GM12801 (cell line): ENCODE results near the gene TBPL2.

Source experiments
- CTCF ChIP-seq: IDR thresholded peaks from one replicate; pipeline ENCODE4 v1.5.1; 2011; ENCODE audit warnings: control low read depth; ENCODE audit not compliant: insufficient read length; ENCODE audit errors: extremely low read depth

Gene TBPL2

GRCh38 chr14:55467307-55467706 is 26.9 kb upstream of the TBPL2 start:
- no peak for TF ChIP-seq CTCF

GRCh38 chr14:55458800-55459515 is 18.5 kb upstream of the TBPL2 start:
- TF ChIP-seq CTCF, result no peak

GRCh38 chr14:55457496-55457895 is 17.1 kb upstream of the TBPL2 start:
- no peak for TF ChIP-seq CTCF

GRCh38 chr14:55454264-55455002 is 14.0 kb upstream of the TBPL2 start:
- no peak for TF ChIP-seq CTCF

- no peak for TF ChIP-seq CTCF
Observed at GRCh38 chr14:55451950-55452349, 11.5 kb upstream of the TBPL2 start.

- TF ChIP-seq CTCF, result no peak
Observed at GRCh38 chr14:55451398-55451797, 11.0 kb upstream of the TBPL2 start.

GRCh38 chr14:55450987-55451386 is 10.6 kb upstream of the TBPL2 start:
- no peak for TF ChIP-seq CTCF
